HG03097 (cell line): ENCODE measurements around the gene BMP4.
"Not testable (repeated sequence)": the region's sequence is repeated elsewhere in the genome, so short reads cannot be mapped to it uniquely, and the experiment has no call there.

Experiments used
- ATAC-seq: cut with Tn5 transposase; IDR thresholded peaks from one replicate; pipeline ENCODE4 v1.9.1; 2021; ENCODE audit not compliant: unreplicated experiment, low FRiP score

Gene BMP4

GRCh38 chr14:53956427-53957201 is at the start of gene BMP4:
TSS of gene BMP4 (minus strand) at chr14:53956825. CDS start at chr14:53952222, 4,603 bp downstream.
- no peak for ATAC-seq

GRCh38 chr14:54003064-54003463 is 46.4 kb upstream of the BMP4 start:
- no peak for ATAC-seq

- ATAC-seq = no peak
These were observed 46.0 kb upstream of the BMP4 start for GRCh38 chr14:54002653-54003052.

- ATAC-seq = no peak
These were observed 44.7 kb upstream of the BMP4 start for GRCh38 chr14:54001189-54001878.

- ATAC-seq = no peak
These were observed 43.8 kb upstream of the BMP4 start for GRCh38 chr14:54000341-54000811.

GRCh38 chr14:53999061-53999488 is 42.5 kb upstream of the BMP4 start:
- ATAC-seq = no peak

- no peak for ATAC-seq
These were observed 39.4 kb upstream of the BMP4 start for GRCh38 chr14:53996041-53996440.

- ATAC-seq = no peak
These were observed 37.4 kb upstream of the BMP4 start for GRCh38 chr14:53993920-53994607.

- no peak for ATAC-seq
These were observed 34.4 kb upstream of the BMP4 start for GRCh38 chr14:53990978-53991377.

- not testable (repeated sequence) for ATAC-seq
These were observed 30.1 kb upstream of the BMP4 start for GRCh38 chr14:53986718-53987117.

- not testable (repeated sequence) for ATAC-seq
These were observed 28.3 kb upstream of the BMP4 start for GRCh38 chr14:53984958-53985357.

GRCh38 chr14:53983112-53983511 is 26.5 kb upstream of the BMP4 start:
- no peak for ATAC-seq

- ATAC-seq = no peak
These were observed 25.9 kb upstream of the BMP4 start for GRCh38 chr14:53982546-53982945.

GRCh38 chr14:53979747-53980642 is 23.4 kb upstream of the BMP4 start:
- no peak for ATAC-seq

- no peak for ATAC-seq
These were observed 22.6 kb upstream of the BMP4 start for GRCh38 chr14:53979113-53979681.

GRCh38 chr14:53978194-53978593 is 21.6 kb upstream of the BMP4 start:
- ATAC-seq = no peak

GRCh38 chr14:53975444-53975843 is 18.8 kb upstream of the BMP4 start:
- no peak for ATAC-seq

- no peak for ATAC-seq
These were observed 14.9 kb upstream of the BMP4 start for GRCh38 chr14:53971521-53971920.

- no peak for ATAC-seq
These were observed 12.7 kb upstream of the BMP4 start for GRCh38 chr14:53969326-53969725.

- no peak for ATAC-seq
These were observed 12.1 kb upstream of the BMP4 start for GRCh38 chr14:53968726-53969125.
